Endometrial microvascular endothelial cells (primary cell): ENCODE measurements around the gene STARD8. TPM values are rescaled to one million over a fixed set of nuclear protein-coding genes. Genes with fewer than 3 reads are reported as not detected.

Experiments used
- total RNA-seq: library from RNA; depleted of rRNA; stranded (reverse); fragments of >200 nt; gene quantifications from one replicate; pipeline ENCODE4 v1.2.3, GENCODE V29; 2015; ENCODE audit errors: inconsistent ontology term

The STARD8 gene
- total RNA-seq, 1 donor from 2014 or later = 6.0 TPM

Other genes starting within 250 kb of the STARD8 start
- 8.5 TPM for gene OPHN1, start 214.2 kb upstream of the STARD8 start, total RNA-seq
- gene YIPF6, start 148.6 kb upstream of the STARD8 start, total RNA-seq = 35.8 TPM
- gene EFNB1, start 181.4 kb downstream of the STARD8 start, total RNA-seq = 123 TPM